ENCODE data around the gene TCP1. TPM values are rescaled to one million over a fixed set of nuclear protein-coding genes. Genes with fewer than 3 reads are reported as not detected.
A peak's percentile ranks its signal among the peaks of the same experiment; 100 is the strongest.

Gene TCP1
- total and polyA plus RNA-seq, 2 of the 13 experiments (the other 11 are each of a cell fraction or from before 2014, with no cell fraction given), result 116 to 553 TPM

DNA sequence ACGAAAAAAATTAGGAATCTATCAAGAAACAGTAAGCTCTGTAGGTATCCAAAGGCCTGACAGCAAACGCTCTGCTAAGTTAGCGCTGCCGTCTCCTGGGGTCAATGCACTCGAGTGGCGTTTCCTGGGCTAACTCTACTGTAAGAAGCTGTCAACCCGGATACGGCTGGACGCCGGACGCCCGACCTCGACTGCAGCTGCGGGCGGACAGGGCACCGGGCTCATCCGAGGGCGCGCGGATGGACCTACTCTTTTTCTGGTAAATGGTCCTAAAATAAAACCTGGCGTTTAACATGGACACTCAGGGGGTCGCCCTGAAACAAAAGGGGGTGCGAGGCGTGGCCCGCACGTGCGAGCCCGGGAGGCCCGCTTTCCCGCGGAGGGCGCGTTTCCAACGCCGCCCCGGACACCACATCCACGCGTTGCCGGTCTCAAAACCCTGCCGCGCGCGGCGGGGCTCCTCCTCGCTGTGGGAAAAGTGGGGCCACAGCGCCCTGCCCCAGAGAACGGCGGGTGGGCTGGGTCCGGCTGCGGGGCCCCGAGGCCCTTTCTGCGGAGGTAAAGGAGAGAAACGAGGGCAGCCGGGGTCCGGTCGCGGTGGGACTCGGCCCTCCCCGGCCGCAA, 537 bp downstream of the TCP1 start (continued):
- TF ChIP-seq MAF1 (CRISPR knock-in tag; IDR thresholded peaks at IDR 0.05; ENCODE audit: borderline replicate concordance) (no peak), HHEX (CRISPR knock-in tag; IDR thresholded peaks at IDR 0.05) (no peak), AGO1 (IDR thresholded peaks at IDR 0.05; ENCODE audit: low read depth, low read length, poor library complexity, severe bottlenecking) (no peak), ELF1 (CRISPR knock-in tag; IDR thresholded peaks at IDR 0.05) (peak; percentile 61), SOX6 (IDR thresholded peaks at IDR 0.05) (no peak), SOX6 (CRISPR knock-in tag; IDR thresholded peaks at IDR 0.05) (no peak), ZNF121 (CRISPR knock-in tag; IDR thresholded peaks at IDR 0.05) (no peak), ZNF136 (CRISPR knock-in tag; IDR thresholded peaks at IDR 0.05; ENCODE audit: low read depth) (no peak), ZNF678 (CRISPR knock-in tag; IDR thresholded peaks at IDR 0.05) (no peak; the same call in none of the 2 replicates), ZNF468 (CRISPR knock-in tag; IDR thresholded peaks at IDR 0.05) (no peak), ZNF10 (CRISPR knock-in tag; IDR thresholded peaks at IDR 0.05; ENCODE audit: borderline replicate concordance, low read depth) (no peak), ZNF550 (CRISPR knock-in tag; IDR thresholded peaks at IDR 0.05; ENCODE audit: borderline replicate concordance) (0 out of 2 replicates have a peak, but pooled peaks have one; percentile 18), ZNF589 (CRISPR knock-in tag; conservative IDR thresholded peaks at IDR 0.05) (no peak), ZZZ3 (CRISPR knock-in tag; IDR thresholded peaks at IDR 0.05; ENCODE audit: borderline replicate concordance) (peak; percentile 7; the same call in 1 of the 2 replicates), ZNF17 (CRISPR knock-in tag; IDR thresholded peaks at IDR 0.05) (0 out of 2 replicates have a peak, but pooled peaks have one; percentile 59), ZFP41 (CRISPR knock-in tag; IDR thresholded peaks at IDR 0.05; ENCODE audit: borderline replicate concordance) (no peak), SP1 (IDR thresholded peaks at IDR 0.05) (no peak), SP1 (CRISPR knock-in tag; IDR thresholded peaks at IDR 0.05) (no peak), IRF2 (CRISPR knock-in tag; IDR thresholded peaks at IDR 0.05) (no peak), ZFP82 (CRISPR knock-in tag; IDR thresholded peaks at IDR 0.05; ENCODE audit: borderline replicate concordance) (no peak)
- TF ChIP-seq, protein P1, sequence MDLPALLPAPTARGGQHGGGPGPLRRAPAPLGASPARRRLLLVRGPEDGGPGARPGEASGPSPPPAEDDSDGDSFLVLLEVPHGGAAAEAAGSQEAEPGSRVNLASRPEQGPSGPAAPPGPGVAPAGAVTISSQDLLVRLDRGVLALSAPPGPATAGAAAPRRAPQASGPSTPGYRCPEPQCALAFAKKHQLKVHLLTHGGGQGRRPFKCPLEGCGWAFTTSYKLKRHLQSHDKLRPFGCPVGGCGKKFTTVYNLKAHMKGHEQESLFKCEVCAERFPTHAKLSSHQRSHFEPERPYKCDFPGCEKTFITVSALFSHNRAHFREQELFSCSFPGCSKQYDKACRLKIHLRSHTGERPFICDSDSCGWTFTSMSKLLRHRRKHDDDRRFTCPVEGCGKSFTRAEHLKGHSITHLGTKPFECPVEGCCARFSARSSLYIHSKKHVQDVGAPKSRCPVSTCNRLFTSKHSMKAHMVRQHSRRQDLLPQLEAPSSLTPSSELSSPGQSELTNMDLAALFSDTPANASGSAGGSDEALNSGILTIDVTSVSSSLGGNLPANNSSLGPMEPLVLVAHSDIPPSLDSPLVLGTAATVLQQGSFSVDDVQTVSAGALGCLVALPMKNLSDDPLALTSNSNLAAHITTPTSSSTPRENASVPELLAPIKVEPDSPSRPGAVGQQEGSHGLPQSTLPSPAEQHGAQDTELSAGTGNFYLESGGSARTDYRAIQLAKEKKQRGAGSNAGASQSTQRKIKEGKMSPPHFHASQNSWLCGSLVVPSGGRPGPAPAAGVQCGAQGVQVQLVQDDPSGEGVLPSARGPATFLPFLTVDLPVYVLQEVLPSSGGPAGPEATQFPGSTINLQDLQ (CRISPR knock-in tag; IDR thresholded peaks at IDR 0.05), result no peak; the same call in none of the 2 replicates
- TF ChIP-seq, protein P2, sequence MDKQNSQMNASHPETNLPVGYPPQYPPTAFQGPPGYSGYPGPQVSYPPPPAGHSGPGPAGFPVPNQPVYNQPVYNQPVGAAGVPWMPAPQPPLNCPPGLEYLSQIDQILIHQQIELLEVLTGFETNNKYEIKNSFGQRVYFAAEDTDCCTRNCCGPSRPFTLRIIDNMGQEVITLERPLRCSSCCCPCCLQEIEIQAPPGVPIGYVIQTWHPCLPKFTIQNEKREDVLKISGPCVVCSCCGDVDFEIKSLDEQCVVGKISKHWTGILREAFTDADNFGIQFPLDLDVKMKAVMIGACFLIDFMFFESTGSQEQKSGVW (CRISPR knock-in tag; IDR thresholded peaks at IDR 0.05; ENCODE audit: borderline replicate concordance), result peak; percentile 77; the same call in 1 of the 2 replicates
- TF ChIP-seq, protein P3, sequence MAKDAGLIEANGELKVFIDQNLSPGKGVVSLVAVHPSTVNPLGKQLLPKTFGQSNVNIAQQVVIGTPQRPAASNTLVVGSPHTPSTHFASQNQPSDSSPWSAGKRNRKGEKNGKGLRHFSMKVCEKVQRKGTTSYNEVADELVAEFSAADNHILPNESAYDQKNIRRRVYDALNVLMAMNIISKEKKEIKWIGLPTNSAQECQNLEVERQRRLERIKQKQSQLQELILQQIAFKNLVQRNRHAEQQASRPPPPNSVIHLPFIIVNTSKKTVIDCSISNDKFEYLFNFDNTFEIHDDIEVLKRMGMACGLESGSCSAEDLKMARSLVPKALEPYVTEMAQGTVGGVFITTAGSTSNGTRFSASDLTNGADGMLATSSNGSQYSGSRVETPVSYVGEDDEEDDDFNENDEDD (CRISPR knock-in tag; IDR thresholded peaks at IDR 0.05; ENCODE audit: borderline replicate concordance), result no peak
- TF ChIP-seq, protein P4, sequence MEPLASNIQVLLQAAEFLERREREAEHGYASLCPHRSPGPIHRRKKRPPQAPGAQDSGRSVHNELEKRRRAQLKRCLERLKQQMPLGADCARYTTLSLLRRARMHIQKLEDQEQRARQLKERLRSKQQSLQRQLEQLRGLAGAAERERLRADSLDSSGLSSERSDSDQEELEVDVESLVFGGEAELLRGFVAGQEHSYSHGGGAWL (CRISPR knock-in tag; IDR thresholded peaks at IDR 0.05), result no peak; the same call in 1 of the 2 replicates
- TF ChIP-seq, protein P5, sequence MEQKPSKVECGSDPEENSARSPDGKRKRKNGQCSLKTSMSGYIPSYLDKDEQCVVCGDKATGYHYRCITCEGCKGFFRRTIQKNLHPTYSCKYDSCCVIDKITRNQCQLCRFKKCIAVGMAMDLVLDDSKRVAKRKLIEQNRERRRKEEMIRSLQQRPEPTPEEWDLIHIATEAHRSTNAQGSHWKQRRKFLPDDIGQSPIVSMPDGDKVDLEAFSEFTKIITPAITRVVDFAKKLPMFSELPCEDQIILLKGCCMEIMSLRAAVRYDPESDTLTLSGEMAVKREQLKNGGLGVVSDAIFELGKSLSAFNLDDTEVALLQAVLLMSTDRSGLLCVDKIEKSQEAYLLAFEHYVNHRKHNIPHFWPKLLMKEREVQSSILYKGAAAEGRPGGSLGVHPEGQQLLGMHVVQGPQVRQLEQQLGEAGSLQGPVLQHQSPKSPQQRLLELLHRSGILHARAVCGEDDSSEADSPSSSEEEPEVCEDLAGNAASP (CRISPR knock-in tag; IDR thresholded peaks at IDR 0.05; ENCODE audit: borderline replicate concordance), result no peak; the same call in 1 of the 2 replicates

Measured in HepG2 (cell line).